ENCODE data around the gene NRP1.

DNA sequence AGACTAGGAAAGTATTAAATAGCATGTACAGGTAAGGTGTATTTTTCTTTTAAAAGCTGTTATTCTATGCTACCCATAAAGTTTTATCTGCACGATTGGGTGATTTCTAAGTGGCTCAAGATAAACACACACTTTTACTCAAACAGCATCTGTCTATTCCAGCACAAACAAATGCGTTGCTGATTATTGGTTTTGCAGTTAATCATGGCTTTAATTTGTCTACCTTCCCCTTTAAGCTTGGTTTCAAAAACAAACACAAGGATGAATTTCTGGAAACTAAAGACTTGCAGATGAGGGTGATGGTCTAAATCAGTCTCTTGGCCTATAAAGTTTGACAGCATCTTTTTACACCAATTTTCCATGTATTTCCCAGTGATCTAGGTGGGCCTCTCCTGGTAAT lies 94.2 kb downstream of the NRP1 start:
- no peak for TF ChIP-seq POLR2A (IDR thresholded peaks at IDR 0.05)
- TF ChIP-seq, protein P1, sequence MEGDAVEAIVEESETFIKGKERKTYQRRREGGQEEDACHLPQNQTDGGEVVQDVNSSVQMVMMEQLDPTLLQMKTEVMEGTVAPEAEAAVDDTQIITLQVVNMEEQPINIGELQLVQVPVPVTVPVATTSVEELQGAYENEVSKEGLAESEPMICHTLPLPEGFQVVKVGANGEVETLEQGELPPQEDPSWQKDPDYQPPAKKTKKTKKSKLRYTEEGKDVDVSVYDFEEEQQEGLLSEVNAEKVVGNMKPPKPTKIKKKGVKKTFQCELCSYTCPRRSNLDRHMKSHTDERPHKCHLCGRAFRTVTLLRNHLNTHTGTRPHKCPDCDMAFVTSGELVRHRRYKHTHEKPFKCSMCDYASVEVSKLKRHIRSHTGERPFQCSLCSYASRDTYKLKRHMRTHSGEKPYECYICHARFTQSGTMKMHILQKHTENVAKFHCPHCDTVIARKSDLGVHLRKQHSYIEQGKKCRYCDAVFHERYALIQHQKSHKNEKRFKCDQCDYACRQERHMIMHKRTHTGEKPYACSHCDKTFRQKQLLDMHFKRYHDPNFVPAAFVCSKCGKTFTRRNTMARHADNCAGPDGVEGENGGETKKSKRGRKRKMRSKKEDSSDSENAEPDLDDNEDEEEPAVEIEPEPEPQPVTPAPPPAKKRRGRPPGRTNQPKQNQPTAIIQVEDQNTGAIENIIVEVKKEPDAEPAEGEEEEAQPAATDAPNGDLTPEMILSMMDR (IDR thresholded peaks at IDR 0.05) = no peak

Data from Peyer's patch (tissue), 4 donors.